HepG2 (cell line): ENCODE results near the gene KRTAP5-6. TPM values are rescaled to one million over a fixed set of nuclear protein-coding genes. Genes with fewer than 3 reads are reported as not detected.

Experiments
- ATAC-seq: fragments of 200-7000 bp; cut with Tn5 transposase; 3 replicates; pipeline ENCODE4 v1.9.1; 2020; ENCODE audit warnings: mild to moderate bottlenecking, moderate library complexity
- BruUV-seq: library from RNA; stranded (reverse); fragments of 400-500 nt; replicated peaks from 2 replicates; lab custom pipeline; 2021; lab: Mats Ljungman, UMichigan
- CTCF ChIA-PET: fragments of 300-600 bp; formaldehyde crosslinking; extraction: SDS; loops from one replicate; lab custom pipeline; 2021; ENCODE audit warnings: low total read pairs, inconsistent platforms, low intra/inter-chr PET ratio; lab: Yijun Ruan, JAX
- POLR2A ChIA-PET: fragments of 350-600 bp; sonication (Branson Sonifier 250); formaldehyde crosslinking; loops from one replicate; lab custom pipeline; 2020; ENCODE audit warnings: antibody characterized with exemption, inconsistent platforms; lab: Yijun Ruan, JAX
- DNase-seq: peaks from one replicate; pipeline ENCODE4 v3.0.0-alpha.2; 2015; ENCODE audit warnings: low spot score
- FAIRE-seq: peaks from 3 replicates; lab custom pipeline; 2011; peaks lifted over from hg19 to GRCh38; lab: Jason Lieb, UNC
- H2AFZ ChIP-seq: one replicate; pipeline ENCODE4 v1.6.1; 2011; ENCODE audit warnings: low read length, inconsistent platforms
- H3K27ac ChIP-seq: fragments of 300-600 bp; 3 replicates; pipeline ENCODE4 v1.8.0; 2011; ENCODE audit warnings: mixed run types, mild to moderate bottlenecking, mixed read lengths, low read length, inconsistent platforms; ENCODE audit not compliant: insufficient read depth; ENCODE audit errors: extremely low read length
- H3K27me3 ChIP-seq, 2 experiments: fragments of 200-600 bp in 1 of 2; 2 replicates in 1 of 2; 3 replicates in 1 of 2; pipeline versions ENCODE4 v1.6.0 to v1.8.0; 2011; ENCODE audit warnings: low read length in 2 of 2, mild to moderate bottlenecking in 2 of 2, moderate library complexity in 2 of 2, inconsistent platforms in 1 of 2; ENCODE audit not compliant: insufficient read depth in 2 of 2, control insufficient read depth in 1 of 2
- H3K36me3 ChIP-seq, 2 experiments: fragments of 200-600 bp in 1 of 2; replicated peaks in 1 of 2; 2 replicates in 1 of 2; 3 replicates in 1 of 2; pipeline versions ENCODE4 v1.5.1 to v1.8.0; 2011; ENCODE audit warnings: low read length in 2 of 2, inconsistent platforms in 1 of 2; ENCODE audit not compliant: insufficient read depth in 2 of 2, control insufficient read depth in 1 of 2
- H3K4me1 ChIP-seq: 2 replicates; pipeline ENCODE4 v1.5.1; 2012; ENCODE audit warnings: low read length, inconsistent platforms; ENCODE audit not compliant: insufficient read depth
- H3K4me2 ChIP-seq: 2 replicates; pipeline ENCODE4 v1.6.0; 2011; ENCODE audit warnings: low read depth, low read length, inconsistent platforms
- H3K4me3 ChIP-seq, 3 experiments: fragments of 200-600 bp in 1 of 3; sonication (generic), shearing (Covaris generic) in 1 of 3; replicated peaks in 1 of 3; 2 replicates each; pipeline ENCODE4 v1.5.1; 2011 to 2016; ENCODE audit warnings: low read length in 3 of 3, inconsistent platforms in 2 of 3, low read depth in 2 of 3, mild to moderate bottlenecking in 2 of 3, control low read depth in 1 of 3, mixed read lengths in 1 of 3; ENCODE audit not compliant: insufficient read depth in 1 of 3
- H3K79me2 ChIP-seq: one replicate; pipeline ENCODE4 v1.6.1; 2011; ENCODE audit warnings: low read length, inconsistent platforms; ENCODE audit not compliant: insufficient read depth
- H3K9ac ChIP-seq: 2 replicates; pipeline ENCODE4 v1.6.0; 2011; ENCODE audit warnings: mild to moderate bottlenecking, low read depth, low read length, inconsistent platforms; ENCODE audit not compliant: insufficient read depth
- H3K9me3 ChIP-seq: 2 replicates; pipeline ENCODE4 v1.5.1; 2012; ENCODE audit warnings: mild to moderate bottlenecking, low read length
- H4K20me1 ChIP-seq: 2 replicates; pipeline ENCODE4 v1.6.0; 2011; ENCODE audit warnings: inconsistent platforms, mild to moderate bottlenecking, low read length, moderate library complexity; ENCODE audit not compliant: insufficient read depth
- FOXA3 ChIP-seq: IDR thresholded peaks from 2 replicates; pipeline ENCODE4 v1.6.1; 2016; ENCODE audit warnings: missing genetic modification reagents, missing compliant biosample characterization
- HNRNPLL ChIP-seq: fragments of 200-400 bp; formaldehyde crosslinking; IDR thresholded peaks from 2 replicates; pipeline ENCODE4 v1.6.1; 2017; ENCODE audit warnings: mild to moderate bottlenecking, low read depth, low read length; ENCODE audit not compliant: poor library complexity, severe bottlenecking
- NR3C1 ChIP-seq: sonication (generic); formaldehyde crosslinking; IDR thresholded peaks from 2 replicates; pipeline ENCODE4 v1.4.0; 2020; ENCODE audit warnings: missing genetic modification reagents
- PCBP2 ChIP-seq: fragments of 200-400 bp; formaldehyde crosslinking; optimal IDR thresholded peaks from 2 replicates; pipeline ENCODE3; 2018; ENCODE audit warnings: low read length, low read depth; ENCODE audit not compliant: poor library complexity, severe bottlenecking
- SOX6 ChIP-seq, 2 experiments: fragments of 450-650 bp in 1 of 2; sonication (generic) in 1 of 2; formaldehyde crosslinking in 1 of 2; IDR thresholded peaks; 2 replicates each; pipeline versions ENCODE4 v1.4.0 to v1.6.1; 2017 to 2020; ENCODE audit warnings: antibody characterized with exemption in 1 of 2, mild to moderate bottlenecking in 1 of 2, missing genetic modification reagents in 1 of 2
- TBX2 ChIP-seq: sonication (generic); formaldehyde crosslinking; IDR thresholded peaks from 2 replicates; pipeline ENCODE4 v1.5.0; 2020; ENCODE audit warnings: missing genetic modification reagents, mild to moderate bottlenecking, borderline replicate concordance
- ZMYM3 ChIP-seq: sonication (generic); formaldehyde crosslinking; IDR thresholded peaks from 2 replicates; pipeline ENCODE4 v1.5.1; 2020; ENCODE audit warnings: mild to moderate bottlenecking, missing genetic modification reagents
- ZNF34 ChIP-seq: sonication (generic); formaldehyde crosslinking; IDR thresholded peaks from 2 replicates; pipeline ENCODE4 v1.4.0; 2020; ENCODE audit warnings: mild to moderate bottlenecking, missing genetic modification reagents, borderline replicate concordance
- ZNF367 ChIP-seq: sonication (generic); formaldehyde crosslinking; IDR thresholded peaks from 2 replicates; pipeline ENCODE4 v1.4.0; 2020; ENCODE audit warnings: missing genetic modification reagents, borderline replicate concordance
- ZNF644 ChIP-seq: IDR thresholded peaks from 2 replicates; pipeline ENCODE4 v1.6.1; 2016; ENCODE audit warnings: low read depth
- WGBS: methylation state at CpG from one replicate; pipeline ENCODE4 v1.1.6; 2017; ENCODE audit warnings: low lambda C conversion rate; 5-methylcytosine and 5-hydroxymethylcytosine counted together
- in situ Hi-C: cut with HindIII; loops from 2 replicates; pipeline ENCODE4 v1.10.0; 2017; ENCODE audit warnings: low pct_unique_long_range_greater_than_20kb; ENCODE audit not compliant: extremely low pct_ligation_motif_present
- intact Hi-C: fragments of 100-400 bp; cut with micrococcal nuclease; formaldehyde crosslinking; loops from one replicate; pipeline ENCODE4 v1.10.0; 2022; ENCODE audit not compliant: unreplicated experiment
- polyA plus RNA-seq, 8 experiments: library from polyadenylated mRNA; depleted of rRNA in 3 of 8; stranded (reverse) in 7 of 8; unstranded in 1 of 8; fragments of >200 nt; fragmentation: Illumina TruSeq in 4 of 8; extraction: Trizol in 4 of 8; gene quantifications; 2 replicates each; pipeline versions ENCODE4 v1.2.1 to v1.2.3, GENCODE V29; 2011 to 2016; ENCODE audit warnings: low read depth in 4 of 8, missing spikeins in 1 of 8, mixed read lengths in 1 of 8; ENCODE audit not compliant: insufficient read depth in 1 of 8
- total RNA-seq, 5 experiments: library from RNA; depleted of rRNA; stranded (reverse); fragments of >200 nt; fragmentation: Illumina TruSeq; extraction: Trizol; gene quantifications; 2 replicates each; pipeline ENCODE4 v1.2.3, GENCODE V29; 2016; ENCODE audit warnings: low read depth in 1 of 5
- TF ChIP-seq, protein P1 (sequence below): sonication (generic); formaldehyde crosslinking; IDR thresholded peaks from 2 replicates; pipeline ENCODE4 v1.8.0; 2022; ENCODE audit warnings: mild to moderate bottlenecking, missing genetic modification reagents, moderate library complexity
- TF ChIP-seq, protein P2 (sequence below): sonication (generic); formaldehyde crosslinking; IDR thresholded peaks from 2 replicates; pipeline ENCODE4 v1.5.1; 2020; ENCODE audit warnings: mild to moderate bottlenecking, missing genetic modification reagents, moderate library complexity
- TF ChIP-seq, protein P3 (sequence below): sonication (generic); formaldehyde crosslinking; IDR thresholded peaks from 2 replicates; pipeline ENCODE4 v1.4.0; 2020; ENCODE audit warnings: missing genetic modification reagents

KRTAP5-6 gene
- total and polyA plus RNA-seq, 2 of the 13 experiments (the other 11 are each of a cell fraction or from before 2014, with no cell fraction given) = not detected

DNA sequence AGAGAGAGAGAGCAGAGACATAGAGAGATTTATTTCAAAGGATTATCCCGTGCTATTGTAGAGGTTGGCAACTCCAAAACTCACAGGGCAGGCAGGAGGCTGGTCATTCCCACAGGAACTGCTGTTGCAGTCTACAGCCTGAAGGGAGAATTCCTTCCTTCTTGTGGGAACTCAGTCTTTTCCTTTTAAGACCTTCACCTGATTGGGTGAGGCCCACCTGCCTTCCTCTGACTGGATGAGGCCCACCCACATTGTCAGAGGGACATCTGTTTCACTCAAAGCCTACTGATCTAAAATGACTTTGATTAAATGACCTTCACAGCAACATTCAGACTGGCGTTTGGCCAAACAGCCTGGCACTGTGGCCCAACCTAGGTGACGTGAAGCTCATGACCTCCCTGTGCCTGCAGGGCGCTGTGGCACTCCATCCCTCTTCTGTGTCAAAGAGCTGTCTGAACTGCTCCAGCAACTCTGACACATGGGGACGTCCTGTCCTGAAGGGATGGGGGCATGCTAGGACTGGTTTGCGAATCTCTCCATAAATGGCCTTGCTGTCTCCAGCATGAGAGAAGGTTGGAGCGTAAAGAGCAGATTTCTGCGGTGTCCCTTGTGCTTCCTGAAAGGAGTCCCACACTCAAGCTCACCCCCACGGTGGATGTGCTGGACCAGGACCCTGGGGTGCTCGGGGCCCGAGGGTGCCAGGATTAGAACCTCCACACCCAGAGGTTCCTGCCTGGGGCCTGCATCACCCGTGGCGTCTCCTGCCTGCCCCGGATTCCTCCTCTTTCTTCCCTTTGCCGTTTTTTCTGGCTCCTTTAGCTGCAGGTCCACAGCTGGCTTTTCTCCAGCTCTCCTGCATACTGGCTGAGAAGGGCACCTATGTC is 46.7 kb upstream of the KRTAP5-6 start:
- Histone ChIP-seq H3K4me3 (no peak overlapping the region), H3K27me3 (peaks cover 1 to 17% of the 10 kb centered on the region in 2 experiments; a peak in 3 of 5 replicates), H3K4me1 (peaks cover 61% of the 10 kb centered on the region), H4K20me1 (no peaks in the 10 kb centered on the region), H3K9ac (no peak overlapping the region), H3K4me2 (no peak overlapping the region), H3K9me3 (no peaks in the 10 kb centered on the region), H3K79me2 (no peaks in the 10 kb centered on the region), H3K27ac (no peak overlapping the region), H2AFZ (no peak overlapping the region), H3K36me3 (no peaks in the 10 kb centered on the region)
- DNase-seq (no peak), FAIRE-seq (no peak), ATAC-seq (no peak)
- ChIA-PET CTCF (interaction anchor here (4.9 kb wide), 1 partner anchor 501 kb away, joined by 27 read pairs; no protein-coding TSS in a partner anchor), POLR2A (interaction anchor here (0.9 to 2.1 kb wide), 4 partner anchors 42 to 498 kb away, joined by 3 to 16 read pairs (median 4); no protein-coding TSS in a partner anchor)
- in situ Hi-C loops (no loop called here), intact Hi-C loops (loop anchor here (5.0 kb wide), 1 partner anchor 502 kb away; no protein-coding TSS in a partner anchor)
- WGBS = 65% methylated on average over 14 of the region's 15 CpGs
- no TSS peak for BruUV-seq
- TF ChIP-seq, protein P1, sequence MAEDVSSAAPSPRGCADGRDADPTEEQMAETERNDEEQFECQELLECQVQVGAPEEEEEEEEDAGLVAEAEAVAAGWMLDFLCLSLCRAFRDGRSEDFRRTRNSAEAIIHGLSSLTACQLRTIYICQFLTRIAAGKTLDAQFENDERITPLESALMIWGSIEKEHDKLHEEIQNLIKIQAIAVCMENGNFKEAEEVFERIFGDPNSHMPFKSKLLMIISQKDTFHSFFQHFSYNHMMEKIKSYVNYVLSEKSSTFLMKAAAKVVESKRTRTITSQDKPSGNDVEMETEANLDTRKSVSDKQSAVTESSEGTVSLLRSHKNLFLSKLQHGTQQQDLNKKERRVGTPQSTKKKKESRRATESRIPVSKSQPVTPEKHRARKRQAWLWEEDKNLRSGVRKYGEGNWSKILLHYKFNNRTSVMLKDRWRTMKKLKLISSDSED (CRISPR knock-in tag) = no peak
- TF ChIP-seq NR3C1 (CRISPR knock-in tag) = no peak
- TF ChIP-seq PCBP2 = no peak
- TF ChIP-seq ZMYM3 = no peak
- 0 out of 2 replicates have a peak, but pooled peaks have one; percentile 15 for TF ChIP-seq TBX2 (CRISPR knock-in tag)
- TF ChIP-seq, protein P2, sequence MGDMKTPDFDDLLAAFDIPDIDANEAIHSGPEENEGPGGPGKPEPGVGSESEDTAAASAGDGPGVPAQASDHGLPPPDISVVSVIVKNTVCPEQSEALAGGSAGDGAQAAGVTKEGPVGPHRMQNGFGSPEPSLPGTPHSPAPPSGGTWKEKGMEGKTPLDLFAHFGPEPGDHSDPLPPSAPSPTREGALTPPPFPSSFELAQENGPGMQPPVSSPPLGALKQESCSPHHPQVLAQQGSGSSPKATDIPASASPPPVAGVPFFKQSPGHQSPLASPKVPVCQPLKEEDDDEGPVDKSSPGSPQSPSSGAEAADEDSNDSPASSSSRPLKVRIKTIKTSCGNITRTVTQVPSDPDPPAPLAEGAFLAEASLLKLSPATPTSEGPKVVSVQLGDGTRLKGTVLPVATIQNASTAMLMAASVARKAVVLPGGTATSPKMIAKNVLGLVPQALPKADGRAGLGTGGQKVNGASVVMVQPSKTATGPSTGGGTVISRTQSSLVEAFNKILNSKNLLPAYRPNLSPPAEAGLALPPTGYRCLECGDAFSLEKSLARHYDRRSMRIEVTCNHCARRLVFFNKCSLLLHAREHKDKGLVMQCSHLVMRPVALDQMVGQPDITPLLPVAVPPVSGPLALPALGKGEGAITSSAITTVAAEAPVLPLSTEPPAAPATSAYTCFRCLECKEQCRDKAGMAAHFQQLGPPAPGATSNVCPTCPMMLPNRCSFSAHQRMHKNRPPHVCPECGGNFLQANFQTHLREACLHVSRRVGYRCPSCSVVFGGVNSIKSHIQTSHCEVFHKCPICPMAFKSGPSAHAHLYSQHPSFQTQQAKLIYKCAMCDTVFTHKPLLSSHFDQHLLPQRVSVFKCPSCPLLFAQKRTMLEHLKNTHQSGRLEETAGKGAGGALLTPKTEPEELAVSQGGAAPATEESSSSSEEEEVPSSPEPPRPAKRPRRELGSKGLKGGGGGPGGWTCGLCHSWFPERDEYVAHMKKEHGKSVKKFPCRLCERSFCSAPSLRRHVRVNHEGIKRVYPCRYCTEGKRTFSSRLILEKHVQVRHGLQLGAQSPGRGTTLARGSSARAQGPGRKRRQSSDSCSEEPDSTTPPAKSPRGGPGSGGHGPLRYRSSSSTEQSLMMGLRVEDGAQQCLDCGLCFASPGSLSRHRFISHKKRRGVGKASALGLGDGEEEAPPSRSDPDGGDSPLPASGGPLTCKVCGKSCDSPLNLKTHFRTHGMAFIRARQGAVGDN = peak; percentile 29; the same call in 1 of the 2 replicates
- TF ChIP-seq FOXA3 (CRISPR knock-in tag) = no peak
- TF ChIP-seq HNRNPLL = no peak
- TF ChIP-seq, protein P3, sequence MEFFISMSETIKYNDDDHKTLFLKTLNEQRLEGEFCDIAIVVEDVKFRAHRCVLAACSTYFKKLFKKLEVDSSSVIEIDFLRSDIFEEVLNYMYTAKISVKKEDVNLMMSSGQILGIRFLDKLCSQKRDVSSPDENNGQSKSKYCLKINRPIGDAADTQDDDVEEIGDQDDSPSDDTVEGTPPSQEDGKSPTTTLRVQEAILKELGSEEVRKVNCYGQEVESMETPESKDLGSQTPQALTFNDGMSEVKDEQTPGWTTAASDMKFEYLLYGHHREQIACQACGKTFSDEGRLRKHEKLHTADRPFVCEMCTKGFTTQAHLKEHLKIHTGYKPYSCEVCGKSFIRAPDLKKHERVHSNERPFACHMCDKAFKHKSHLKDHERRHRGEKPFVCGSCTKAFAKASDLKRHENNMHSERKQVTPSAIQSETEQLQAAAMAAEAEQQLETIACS (CRISPR knock-in tag) = no peak
- TF ChIP-seq SOX6 (IDR thresholded peaks at IDR 0.05) = no peak
- no peak for TF ChIP-seq SOX6 (CRISPR knock-in tag; IDR thresholded peaks at IDR 0.05)
- TF ChIP-seq ZNF367 (CRISPR knock-in tag) = no peak
- no peak for TF ChIP-seq ZNF34 (CRISPR knock-in tag)
- TF ChIP-seq ZNF644 (CRISPR knock-in tag) = no peak
